GM21423 (cell line): ENCODE data around the gene GLT8D2.

Experiments used
- ATAC-seq: cut with Tn5 transposase; IDR thresholded peaks from one replicate; pipeline ENCODE4 v1.9.1; 2021; ENCODE audit warnings: mild to moderate bottlenecking, moderate library complexity; ENCODE audit not compliant: unreplicated experiment

The GLT8D2 gene

DNA sequence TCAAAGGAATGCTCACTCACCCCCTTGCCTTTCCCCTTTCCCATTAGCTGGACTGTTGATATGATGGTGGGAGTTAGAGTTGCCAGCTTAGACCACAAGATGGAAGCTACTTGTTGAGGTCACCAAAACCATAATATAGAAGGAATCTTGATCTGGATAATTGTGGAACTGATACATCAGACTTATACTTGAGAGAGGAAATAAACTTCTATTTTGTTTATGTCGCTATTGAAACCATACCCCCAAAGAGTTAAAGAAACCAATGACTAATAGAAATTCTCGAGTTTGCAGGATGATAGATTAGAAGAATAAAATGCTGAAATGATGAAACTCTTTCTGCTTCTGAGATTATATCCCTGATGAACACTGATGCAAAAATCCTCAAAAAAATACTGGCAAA lies 46.4 kb downstream of the GLT8D2 start:
- ATAC-seq, result no peak

DNA sequence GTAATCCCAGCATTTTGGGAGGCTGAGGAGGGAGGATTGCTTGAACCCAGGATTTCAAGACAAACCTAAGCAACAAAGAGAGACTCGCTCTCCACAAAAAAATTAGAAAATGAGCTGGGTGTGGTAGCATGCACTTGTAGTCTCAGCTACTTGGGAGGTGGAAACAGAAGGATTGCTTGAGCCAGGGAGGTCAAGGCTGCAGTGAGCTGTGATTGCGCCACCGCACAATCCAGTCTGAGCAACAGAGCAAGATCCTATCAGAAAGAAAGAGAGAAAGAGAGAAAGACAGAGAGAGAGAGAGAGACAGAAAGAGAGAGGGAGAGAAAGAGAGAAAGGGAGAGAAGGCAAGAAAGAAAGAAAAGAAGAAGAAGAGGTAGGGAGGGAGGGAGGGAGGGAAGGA lies 47.3 kb downstream of the GLT8D2 start:
- no peak for ATAC-seq

DNA sequence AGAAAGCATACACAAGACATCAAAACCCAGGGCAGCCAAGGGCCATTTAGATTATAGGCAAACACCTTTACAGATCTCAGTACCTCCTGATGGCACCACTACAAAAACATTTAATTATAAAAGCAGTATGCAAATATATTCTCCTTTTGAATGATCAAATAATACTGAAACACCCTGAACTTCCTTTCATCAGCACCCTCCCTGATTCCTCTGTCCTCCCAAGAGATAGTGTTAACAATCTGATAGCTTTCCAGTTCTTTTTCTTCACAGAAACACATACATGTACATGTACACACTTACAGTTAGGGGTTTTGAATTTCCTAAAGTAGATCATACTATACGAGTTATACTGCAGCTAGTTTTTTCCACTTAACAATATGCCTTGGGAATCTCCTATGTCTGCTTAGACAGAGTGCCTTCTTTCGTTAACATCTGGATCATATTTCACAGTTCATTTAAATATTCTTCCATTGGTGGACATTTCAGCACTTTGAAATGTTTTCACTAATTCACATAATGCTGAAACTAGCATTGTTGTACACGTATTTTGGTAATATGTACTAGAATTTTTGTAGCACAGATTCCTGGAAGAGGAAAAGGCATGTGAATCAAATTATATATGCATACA lies 49.1 kb downstream of the GLT8D2 start:
- ATAC-seq, result no peak

DNA sequence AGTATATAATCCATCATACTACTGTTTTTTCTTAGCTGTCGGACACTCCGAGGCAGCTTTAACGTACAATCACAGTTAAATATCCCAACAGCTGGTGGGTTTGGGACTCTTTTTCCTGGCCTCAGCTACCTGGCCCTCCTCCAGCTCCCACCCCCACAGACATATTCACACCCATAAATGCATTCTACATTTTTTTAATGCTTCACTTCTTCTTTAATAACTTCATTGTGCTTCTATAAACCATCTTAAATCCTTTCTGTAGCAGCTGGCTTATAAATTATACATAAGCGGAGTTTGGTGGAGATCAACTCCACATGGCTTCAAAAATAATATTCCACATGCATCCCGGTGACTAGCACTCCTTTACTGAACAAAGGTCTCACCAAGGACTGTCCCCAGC lies 51.0 kb downstream of the GLT8D2 start:
- no peak for ATAC-seq

DNA sequence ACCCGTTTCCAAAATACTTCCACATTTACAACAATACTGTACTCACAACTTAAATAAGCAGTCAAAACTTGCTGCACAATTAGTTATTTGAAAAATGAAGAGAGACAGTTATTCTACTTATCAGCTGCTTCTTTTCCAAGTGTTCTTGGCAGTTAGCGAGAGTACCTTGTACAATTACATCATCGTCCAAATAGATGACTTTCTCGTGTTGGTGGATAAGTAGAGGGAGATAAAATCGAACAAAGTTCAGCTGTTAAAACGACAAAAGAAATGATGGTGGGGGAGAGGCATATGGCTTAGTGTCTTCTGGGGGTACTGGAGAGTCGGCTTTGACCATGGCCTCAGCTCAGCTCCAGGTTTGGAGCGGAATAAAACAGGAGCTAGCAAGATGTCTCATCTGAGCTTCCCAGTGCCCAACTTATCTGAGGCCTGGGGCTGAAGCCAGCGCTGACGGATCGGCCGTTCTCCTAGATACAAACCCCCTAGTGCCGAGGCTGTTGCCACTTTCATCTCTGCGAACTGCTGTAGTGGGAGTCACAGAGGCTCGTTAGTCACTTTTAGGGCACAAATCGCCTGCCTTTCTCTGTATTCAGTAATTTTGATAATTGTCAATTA lies 52.6 kb downstream of the GLT8D2 start:
- ATAC-seq, result no peak

DNA sequence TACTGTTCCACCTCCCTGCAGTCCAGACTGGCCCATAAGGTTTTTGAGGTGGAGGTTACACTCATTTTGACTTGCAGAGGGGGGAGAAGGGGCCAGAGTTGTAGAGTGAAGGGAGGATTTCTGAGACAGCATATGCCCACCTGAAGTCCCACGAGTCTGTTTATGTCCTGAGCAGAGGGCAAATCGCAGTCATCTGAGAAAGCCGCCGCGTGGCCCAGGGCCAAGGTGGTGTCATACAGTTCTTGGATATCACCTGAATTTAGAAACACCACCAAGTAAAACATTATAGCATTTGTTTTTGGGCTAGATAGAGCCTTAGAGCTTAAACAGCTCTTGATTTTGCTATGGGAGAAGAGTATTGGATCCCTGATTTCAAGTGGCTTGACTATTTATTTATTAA lies 53.4 kb downstream of the GLT8D2 start:
- no peak for ATAC-seq

DNA sequence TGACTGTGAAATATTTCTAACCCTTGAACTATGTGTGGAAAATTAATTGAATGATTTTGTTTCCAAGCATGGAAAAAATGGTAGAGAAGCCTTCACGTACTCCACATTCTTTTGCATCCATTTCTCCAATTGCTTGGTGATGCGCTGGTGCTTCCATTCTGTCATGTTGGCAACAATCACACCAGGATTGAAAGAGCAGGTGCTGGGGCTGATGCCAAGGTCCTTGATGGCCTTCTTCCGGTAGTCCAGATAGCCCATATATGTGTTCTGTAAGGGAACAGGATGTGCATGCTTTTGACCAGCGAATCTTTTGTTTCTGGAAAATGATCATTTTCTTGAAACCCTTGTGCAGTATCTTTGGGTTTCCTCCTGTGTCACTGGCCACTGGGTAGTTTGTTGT lies 55.8 kb downstream of the GLT8D2 start:
- ATAC-seq, result no peak

DNA sequence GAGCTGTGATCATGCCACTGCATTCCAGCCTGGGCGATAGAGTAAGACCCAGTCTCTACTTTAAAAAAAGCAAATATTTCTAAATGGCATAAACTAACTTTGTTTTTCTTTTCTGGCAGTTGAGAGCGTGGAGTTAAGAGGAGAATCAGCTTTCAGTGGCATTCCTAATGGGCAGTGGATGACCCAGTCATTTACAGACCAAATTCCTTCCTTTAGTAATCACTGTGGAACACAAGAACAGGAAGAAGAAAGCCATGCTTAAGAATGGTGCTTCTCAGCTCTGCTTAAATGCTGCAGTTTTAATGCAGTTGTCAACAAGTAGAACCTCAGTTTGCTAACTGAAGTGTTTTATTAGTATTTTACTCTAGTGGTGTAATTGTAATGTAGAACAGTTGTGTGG lies 63.2 kb downstream of the GLT8D2 start:
- ATAC-seq, result no peak

DNA sequence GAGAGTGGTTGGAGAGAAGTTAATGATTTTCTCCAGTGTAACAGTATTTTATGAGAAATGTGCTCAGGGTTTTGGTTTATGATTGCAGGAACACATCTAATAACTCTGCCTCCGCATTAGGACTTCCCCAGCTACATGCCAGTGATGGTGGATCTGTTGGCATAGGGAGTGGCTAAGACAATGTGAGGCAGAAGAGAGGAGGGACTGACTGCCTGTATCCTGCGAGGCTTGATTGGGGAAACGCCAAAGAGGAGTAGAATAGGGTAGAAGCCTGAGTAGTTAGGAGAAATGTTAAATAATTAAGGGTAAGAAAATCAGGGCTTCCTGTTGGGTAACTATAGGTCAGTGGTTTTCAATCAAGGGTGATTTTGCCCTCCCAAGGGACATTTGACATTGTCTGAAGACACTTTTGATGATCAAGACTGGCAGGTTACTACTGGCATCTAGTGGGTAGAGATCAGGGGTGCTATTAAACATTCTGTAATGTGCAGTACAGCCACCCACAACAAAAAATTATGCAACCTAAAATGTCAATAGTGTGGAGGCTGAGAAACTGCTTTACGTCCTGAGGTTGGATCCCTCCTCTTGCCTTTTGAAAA lies 71.5 kb downstream of the GLT8D2 start:
- ATAC-seq, result no peak

DNA sequence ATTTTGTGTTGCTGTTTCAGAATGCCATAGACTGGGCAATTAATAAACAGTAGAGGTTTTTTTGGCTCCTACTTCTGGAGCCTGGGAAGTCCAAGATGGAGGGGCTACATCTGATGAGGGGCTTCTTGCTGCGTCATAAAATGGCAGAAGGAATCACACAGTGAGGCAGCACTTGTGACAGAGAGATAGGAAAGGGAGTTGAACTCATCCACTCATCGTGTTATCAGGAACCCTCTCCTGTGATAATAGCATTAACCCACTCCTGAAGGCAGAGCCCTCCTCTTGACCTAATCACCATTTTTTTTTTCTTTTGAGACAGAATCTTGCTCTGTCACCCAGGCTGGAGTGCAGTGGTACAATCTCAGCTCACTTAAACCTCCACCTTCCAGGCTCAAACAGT lies 74.6 kb downstream of the GLT8D2 start:
- ATAC-seq, result no peak

DNA sequence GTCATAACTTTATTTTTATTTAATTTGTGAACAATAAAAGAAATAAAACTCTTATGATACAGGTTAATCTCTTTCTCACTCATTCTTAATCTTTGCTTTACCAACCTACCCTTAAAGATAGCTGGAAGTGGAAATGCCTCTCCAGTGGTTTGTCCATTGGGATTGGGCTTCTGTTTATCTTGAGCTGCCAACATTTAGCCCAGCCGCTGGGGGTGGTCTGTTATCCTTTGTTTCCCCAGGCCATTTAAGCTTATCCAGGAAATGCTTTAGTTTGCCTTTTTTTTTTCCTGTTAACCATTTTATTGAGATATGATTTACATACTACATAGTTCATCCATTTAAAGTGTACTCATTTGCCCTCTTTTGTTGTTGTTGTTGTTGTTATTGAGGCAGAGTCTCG lies 76.1 kb downstream of the GLT8D2 start:
- no peak for ATAC-seq

DNA sequence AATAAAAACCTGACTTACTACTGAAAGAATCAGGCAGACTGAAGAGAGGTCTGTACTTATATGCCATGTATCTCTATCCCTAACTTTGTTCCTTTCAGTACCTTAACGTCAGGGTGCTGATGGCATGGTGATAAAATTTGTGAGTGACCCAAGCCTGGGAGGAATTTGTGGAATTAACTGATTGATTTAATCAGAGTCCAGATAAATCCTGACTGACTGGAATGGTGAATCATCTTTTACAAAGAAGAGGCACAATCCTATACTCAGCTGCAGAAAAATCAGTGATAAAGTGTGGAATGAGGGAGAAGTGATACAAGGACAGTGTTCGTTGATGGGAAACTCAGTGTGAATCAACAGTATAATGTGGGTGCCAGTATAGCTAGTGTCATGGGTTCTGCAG lies 80.6 kb downstream of the GLT8D2 start:
- ATAC-seq, result no peak

DNA sequence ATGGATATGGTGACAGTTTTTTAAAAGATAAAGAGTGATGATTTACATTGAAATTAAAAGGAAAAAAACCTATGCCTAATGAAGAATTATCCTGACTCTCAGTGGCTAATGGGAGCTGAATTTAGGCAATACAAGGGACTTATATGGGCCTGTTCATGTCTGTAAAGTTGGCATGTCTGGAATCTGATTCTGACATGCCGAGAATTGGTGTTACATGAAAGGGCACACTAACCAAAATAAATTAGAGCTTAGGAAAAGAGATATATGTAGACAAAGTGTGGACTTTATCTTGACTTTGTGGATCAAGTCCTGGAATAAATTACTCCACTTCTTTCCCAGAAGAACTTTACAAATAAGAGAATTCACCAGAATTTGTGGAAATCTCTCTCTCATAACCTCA lies 83.3 kb downstream of the GLT8D2 start:
- ATAC-seq, result no peak

DNA sequence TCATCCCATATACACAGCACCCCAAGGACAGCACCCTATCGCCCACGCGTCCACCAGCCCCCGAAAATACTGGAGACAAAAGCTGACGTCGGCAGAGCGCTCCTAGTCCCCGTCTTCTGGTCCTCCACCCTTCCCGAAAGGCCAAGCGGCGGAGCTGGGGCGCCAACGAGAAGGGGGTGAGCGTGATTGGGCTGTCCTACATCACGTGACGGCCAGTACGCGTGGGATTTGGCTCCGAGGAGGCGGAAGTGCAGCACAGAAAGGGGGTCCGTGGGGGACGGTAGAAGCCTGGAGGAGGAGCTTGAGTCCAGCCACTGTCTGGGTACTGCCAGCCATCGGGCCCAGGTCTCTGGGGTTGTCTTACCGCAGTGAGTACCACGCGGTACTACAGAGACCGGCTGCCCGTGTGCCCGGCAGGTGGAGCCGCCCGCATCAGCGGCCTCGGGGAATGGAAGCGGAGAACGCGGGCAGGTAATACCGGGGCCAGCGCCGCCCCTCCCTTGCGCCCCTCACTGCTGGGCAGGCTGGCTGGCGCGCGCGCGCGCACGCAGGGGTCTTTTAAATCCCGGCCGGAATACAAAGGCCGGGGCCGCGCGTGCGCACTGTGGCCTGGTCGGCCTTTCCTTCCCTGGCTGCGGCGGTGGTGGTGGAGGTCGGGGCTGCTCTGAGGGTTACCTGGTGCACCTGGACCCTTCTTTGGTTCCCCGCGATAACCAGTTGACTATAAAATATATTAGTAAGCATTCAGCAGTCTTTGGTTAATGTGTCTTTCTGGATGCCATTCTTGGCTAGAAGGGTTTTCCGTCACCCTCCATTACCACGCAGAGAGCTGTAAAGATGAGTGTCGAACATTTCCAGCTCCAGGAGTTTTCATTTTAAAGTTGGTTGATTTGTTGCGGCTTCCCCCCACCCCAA lies 84.1 kb downstream of the GLT8D2 start, which contains the start of gene TDG:
TSS of gene TDG (plus strand) at position 283 of the 915 bp plus-strand sequence. CDS start at position 449, 166 bp downstream.
- peak; percentile 90 for ATAC-seq

DNA sequence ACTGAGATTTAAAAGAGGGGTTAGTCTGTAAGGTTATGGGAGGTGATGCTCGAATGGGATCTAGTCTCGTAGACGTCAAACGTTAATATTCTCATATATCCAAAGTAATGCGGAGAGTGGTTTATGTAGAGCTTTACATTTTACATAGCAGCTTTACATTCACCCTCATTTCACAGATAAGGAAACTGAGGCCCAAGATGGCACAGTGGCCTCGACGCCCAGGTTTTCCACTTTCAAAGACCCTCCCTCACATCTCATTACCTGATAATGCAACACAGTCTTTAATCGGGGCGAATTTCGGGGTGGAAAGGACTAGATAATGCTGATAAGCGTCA lies 84.8 kb downstream of the GLT8D2 start:
- ATAC-seq, result no peak

DNA sequence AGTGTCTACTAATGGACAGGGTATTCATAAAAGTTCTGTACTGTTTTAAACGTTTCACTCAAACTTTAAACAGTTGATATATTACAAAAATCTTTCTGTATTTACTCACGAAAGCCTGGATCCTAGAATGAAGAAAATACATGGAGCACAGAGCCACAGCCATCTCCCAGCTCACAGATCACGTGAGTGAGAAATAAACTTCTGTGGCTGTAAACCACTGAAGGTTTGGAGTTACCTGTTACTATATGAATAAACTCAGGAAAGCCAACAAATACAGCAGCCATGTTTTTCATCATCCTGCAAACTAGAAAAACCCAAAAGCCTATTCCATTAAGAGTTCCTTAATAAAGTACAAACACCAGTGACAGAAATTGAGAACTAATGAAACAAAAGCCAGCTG lies 85.2 kb downstream of the GLT8D2 start:
- ATAC-seq, result no peak

DNA sequence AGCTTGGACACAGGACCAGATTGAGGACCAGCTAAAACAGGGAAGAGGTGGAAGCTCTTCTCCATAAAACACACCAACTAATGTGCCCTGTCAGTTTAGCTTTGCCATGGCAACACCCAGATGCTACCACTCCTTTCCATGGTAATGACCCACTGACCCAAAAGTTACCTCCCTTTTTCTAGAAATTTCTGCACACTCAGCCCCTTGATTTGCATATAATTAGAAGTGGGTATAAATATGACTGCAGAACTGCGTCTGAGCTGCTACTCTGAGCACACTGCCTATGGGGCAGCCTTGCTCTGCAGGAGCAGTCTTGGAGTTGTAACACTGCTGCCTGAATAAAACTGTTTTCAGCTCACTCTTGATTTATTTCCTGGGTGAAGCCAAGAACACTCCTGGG lies 87.5 kb downstream of the GLT8D2 start:
- ATAC-seq, result no peak

DNA sequence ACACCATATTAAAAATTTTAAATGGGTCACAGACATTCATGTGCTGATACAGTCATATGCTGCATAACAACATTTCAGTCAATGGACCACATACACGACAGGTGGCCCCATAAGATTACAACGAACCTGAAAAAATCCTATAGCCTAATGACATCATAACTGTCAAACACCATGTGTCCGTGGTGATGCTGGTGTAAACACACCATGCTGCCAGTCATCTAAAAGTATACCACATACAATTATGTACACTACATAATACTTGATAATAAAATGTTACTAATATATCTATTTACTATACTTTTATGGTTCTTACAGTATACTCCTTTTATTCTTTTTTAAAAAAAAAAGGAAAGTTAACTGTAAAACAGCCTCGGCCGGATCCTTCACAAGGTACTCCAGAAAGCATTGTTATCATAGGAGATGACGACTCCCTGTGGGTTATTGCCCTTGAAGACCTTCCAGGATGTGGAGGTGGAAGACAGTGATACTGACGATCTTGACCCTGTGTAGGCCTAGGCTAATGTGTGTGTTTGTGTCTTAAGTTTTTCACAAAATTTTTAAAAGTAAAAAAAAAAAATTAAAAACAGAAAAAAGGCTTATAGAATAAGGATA lies 89.3 kb downstream of the GLT8D2 start:
- no peak for ATAC-seq

DNA sequence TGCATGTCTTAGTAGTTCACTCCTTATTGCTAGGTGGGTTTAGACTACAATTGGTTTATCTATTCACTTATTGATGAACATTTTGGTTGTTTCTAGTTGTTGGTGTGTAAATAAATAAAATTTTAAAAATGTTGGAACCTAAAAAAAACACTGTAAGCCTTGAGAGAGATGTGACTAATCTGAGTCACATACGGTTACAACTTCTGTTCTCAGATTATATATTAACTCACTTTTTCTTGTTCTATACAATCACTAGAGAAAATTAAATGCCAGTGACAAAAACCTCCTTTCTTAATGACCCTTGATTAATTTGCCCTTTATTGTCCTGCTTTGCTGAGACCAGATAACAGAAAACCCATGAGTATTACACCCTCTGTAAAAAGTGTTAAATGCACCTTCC lies 91.4 kb downstream of the GLT8D2 start:
- ATAC-seq, result no peak

DNA sequence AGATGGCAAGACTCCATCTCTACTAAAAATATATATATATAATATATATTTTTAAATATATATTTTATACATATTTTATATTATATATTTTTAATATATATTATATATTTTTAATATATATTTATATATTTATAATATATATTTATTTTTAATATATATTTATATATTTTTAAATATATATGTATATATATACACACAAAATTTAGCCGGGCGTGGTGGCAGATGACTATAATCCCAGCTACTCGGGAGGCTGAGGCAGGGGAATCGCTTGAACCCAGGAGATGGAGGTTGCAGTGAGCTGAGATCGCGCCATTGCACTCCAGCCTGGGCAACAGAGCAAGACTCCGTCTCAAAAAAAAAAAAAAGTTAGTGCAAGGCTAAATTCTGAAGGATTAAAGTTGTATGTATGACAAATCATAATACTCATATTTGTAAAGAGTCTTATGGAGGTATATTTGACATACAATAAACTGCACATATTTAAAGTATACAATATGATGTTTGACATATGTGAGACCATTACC lies 92.1 kb downstream of the GLT8D2 start:
- no peak for ATAC-seq

DNA sequence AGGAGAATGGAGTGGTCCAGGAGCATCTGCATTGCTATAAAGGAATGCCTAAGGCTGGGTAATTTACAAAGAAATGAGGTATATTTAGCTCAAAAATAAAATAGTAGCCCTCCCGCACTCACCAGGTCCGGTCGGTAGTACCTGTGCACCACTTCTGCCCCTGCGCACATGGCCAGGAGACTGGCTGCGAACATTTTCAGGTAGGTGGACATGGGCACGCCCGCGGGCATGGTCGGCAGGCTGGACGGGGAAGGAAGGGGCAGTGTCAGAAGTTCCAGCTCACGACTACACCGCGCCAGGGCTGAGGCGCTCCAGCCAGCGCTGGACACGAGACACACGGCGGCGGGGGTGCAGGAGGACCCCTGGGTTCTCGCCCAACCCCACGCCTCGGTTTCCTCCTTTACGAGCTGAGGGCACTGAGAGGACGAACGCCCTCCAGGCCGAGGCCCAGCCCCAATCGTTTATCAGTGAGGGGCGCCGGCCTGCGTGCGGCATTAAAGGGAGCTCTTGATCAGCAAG lies 93.4 kb downstream of the GLT8D2 start:
- ATAC-seq, result no peak
